GM12878 (cell line): ENCODE results near the gene DNAJB6. TPM values are rescaled to one million over a fixed set of nuclear protein-coding genes. Genes with fewer than 3 reads are reported as not detected.

ENCODE experiments used
- ATF7 ChIP-seq: fragments of 450-650 bp; IDR thresholded peaks from 2 replicates; pipeline ENCODE4 v1.6.1; 2016; ENCODE audit warnings: low read depth, mild to moderate bottlenecking
- CREM ChIP-seq: IDR thresholded peaks from 2 replicates; pipeline ENCODE4 v1.6.1; 2014; ENCODE audit warnings: antibody characterized with exemption, low read depth
- DPF2 ChIP-seq: fragments of 450-650 bp; IDR thresholded peaks from 2 replicates; pipeline ENCODE4 v1.6.1; 2017; ENCODE audit warnings: mild to moderate bottlenecking
- E2F4 ChIP-seq: IDR thresholded peaks from 2 replicates; pipeline ENCODE4 v1.6.1; 2012; ENCODE audit warnings: low read depth, low read length, improper control_type of control experiment
- EP300 ChIP-seq, 2 experiments: fragments of 150-350 bp in 1 of 2; IDR thresholded peaks; 2 replicates each; pipeline ENCODE4 v1.6.1; 2011 to 2012; ENCODE audit warnings: low read depth in 2 of 2, low read length in 2 of 2, borderline replicate concordance in 1 of 2, improper control_type of control experiment in 1 of 2, inconsistent platforms in 1 of 2; ENCODE audit not compliant: control insufficient read depth in 1 of 2
- IKZF2 ChIP-seq, 2 experiments: fragments of 450-650 bp; IDR thresholded peaks; 2 replicates each; pipeline ENCODE4 v1.6.1; 2017; ENCODE audit warnings: mild to moderate bottlenecking in 2 of 2, moderate library complexity in 2 of 2
- JUNB ChIP-seq: IDR thresholded peaks from 2 replicates; pipeline ENCODE4 v1.6.1; 2016; ENCODE audit warnings: antibody characterized with exemption, mild to moderate bottlenecking
- MTA2 ChIP-seq: fragments of 450-650 bp; IDR thresholded peaks from 2 replicates; pipeline ENCODE4 v1.6.1; 2016; ENCODE audit warnings: low read depth, mild to moderate bottlenecking, moderate library complexity
- NFIC ChIP-seq: IDR thresholded peaks from 2 replicates; pipeline ENCODE4 v1.6.1; 2012; ENCODE audit warnings: low read depth, mild to moderate bottlenecking, inconsistent platforms, low read length, moderate library complexity
- PAX8 ChIP-seq: fragments of 450-650 bp; IDR thresholded peaks from 2 replicates; pipeline ENCODE4 v1.6.1; 2017; ENCODE audit warnings: mild to moderate bottlenecking, moderate library complexity
- PBX3 ChIP-seq: IDR thresholded peaks from 2 replicates; pipeline ENCODE4 v1.6.1; 2011; ENCODE audit warnings: mild to moderate bottlenecking, low read depth, low read length, moderate library complexity; ENCODE audit not compliant: insufficient replicate concordance
- SP1 ChIP-seq: IDR thresholded peaks from one replicate; pipeline ENCODE4 v1.6.1; 2011; ENCODE audit warnings: low read depth, low read length
- TAF1 ChIP-seq: IDR thresholded peaks from 2 replicates; pipeline ENCODE4 v1.6.1; 2011; ENCODE audit warnings: mild to moderate bottlenecking, low read depth, low read length, borderline replicate concordance
- TCF12 ChIP-seq: IDR thresholded peaks from 2 replicates; pipeline ENCODE4 v1.6.1; 2011; ENCODE audit warnings: low read depth, mild to moderate bottlenecking, low read length
- YBX1 ChIP-seq: fragments of 450-650 bp; IDR thresholded peaks from 2 replicates; pipeline ENCODE4 v1.6.1; 2016; ENCODE audit warnings: antibody characterized with exemption
- ZNF217 ChIP-seq: fragments of 450-650 bp; IDR thresholded peaks from 2 replicates; pipeline ENCODE4 v1.6.1; 2017; ENCODE audit warnings: antibody characterized with exemption, mild to moderate bottlenecking
- ZNF274 ChIP-seq: IDR thresholded peaks from one replicate; pipeline ENCODE4 v1.8.0; 2011; ENCODE audit not compliant: insufficient read length, insufficient read depth
- polyA plus RNA-seq, 11 experiments: library from polyadenylated mRNA; depleted of rRNA in 4 of 11; unstranded in 6 of 11; stranded (reverse) in 5 of 11; fragments of >200 nt; fragmentation: Nextera tagmentation in 4 of 11; fragmentation: Illumina TruSeq in 1 of 11; extraction: Ambion mirVana in 4 of 11; extraction: Trizol in 1 of 11; gene quantifications; 1 replicate in 1 of 11; 2 replicates in 10 of 11; pipeline versions ENCODE4 v1.2.1 to v1.2.3, GENCODE V29; 2011 to 2016; ENCODE audit warnings: inconsistent platforms in 2 of 11, missing spikeins in 2 of 11, low read depth in 1 of 11
- total RNA-seq, 4 experiments: library from RNA; depleted of rRNA in 3 of 4; stranded (reverse); fragments of >200 nt in 3 of 4; fragmentation: Illumina TruSeq in 1 of 4; extraction: Trizol in 1 of 4; gene quantifications; 2 replicates each; pipeline versions ENCODE4 v1.2.1 to v1.2.3, GENCODE V29; 2013 to 2021
- TF ChIP-seq, protein P1 (sequence below), 3 experiments: IDR thresholded peaks in 2 of 3; conservative IDR thresholded peaks in 1 of 3; 2 replicates each; pipeline ENCODE4 v1.5.1; 2011; ENCODE audit warnings: low read depth in 3 of 3, low read length in 3 of 3, mild to moderate bottlenecking in 3 of 3, control low read depth in 2 of 3, moderate library complexity in 2 of 3, inconsistent platforms in 1 of 3, mixed read lengths in 1 of 3; ENCODE audit not compliant: control insufficient read depth in 2 of 3, insufficient read depth in 1 of 3; ENCODE audit errors: extremely low read depth in 1 of 3
- TF ChIP-seq, protein P2 (sequence below): fragments of 450-650 bp; IDR thresholded peaks from 2 replicates; pipeline ENCODE4 v1.6.1; 2017; ENCODE audit warnings: mild to moderate bottlenecking, low read depth, inconsistent platforms; ENCODE audit not compliant: poor library complexity, severe bottlenecking
- TF ChIP-seq, protein P3 (sequence below): fragments of 450-650 bp; formaldehyde crosslinking; IDR thresholded peaks from 2 replicates; pipeline ENCODE4 v1.4.0; 2022; ENCODE audit warnings: mild to moderate bottlenecking, moderate library complexity

Gene DNAJB6
- total and polyA plus RNA-seq, 10 of the 15 experiments (the other 5 are each of a cell fraction or from before 2014, with no cell fraction given) = 34.5 to 117 (median 53.1) TPM

DNA sequence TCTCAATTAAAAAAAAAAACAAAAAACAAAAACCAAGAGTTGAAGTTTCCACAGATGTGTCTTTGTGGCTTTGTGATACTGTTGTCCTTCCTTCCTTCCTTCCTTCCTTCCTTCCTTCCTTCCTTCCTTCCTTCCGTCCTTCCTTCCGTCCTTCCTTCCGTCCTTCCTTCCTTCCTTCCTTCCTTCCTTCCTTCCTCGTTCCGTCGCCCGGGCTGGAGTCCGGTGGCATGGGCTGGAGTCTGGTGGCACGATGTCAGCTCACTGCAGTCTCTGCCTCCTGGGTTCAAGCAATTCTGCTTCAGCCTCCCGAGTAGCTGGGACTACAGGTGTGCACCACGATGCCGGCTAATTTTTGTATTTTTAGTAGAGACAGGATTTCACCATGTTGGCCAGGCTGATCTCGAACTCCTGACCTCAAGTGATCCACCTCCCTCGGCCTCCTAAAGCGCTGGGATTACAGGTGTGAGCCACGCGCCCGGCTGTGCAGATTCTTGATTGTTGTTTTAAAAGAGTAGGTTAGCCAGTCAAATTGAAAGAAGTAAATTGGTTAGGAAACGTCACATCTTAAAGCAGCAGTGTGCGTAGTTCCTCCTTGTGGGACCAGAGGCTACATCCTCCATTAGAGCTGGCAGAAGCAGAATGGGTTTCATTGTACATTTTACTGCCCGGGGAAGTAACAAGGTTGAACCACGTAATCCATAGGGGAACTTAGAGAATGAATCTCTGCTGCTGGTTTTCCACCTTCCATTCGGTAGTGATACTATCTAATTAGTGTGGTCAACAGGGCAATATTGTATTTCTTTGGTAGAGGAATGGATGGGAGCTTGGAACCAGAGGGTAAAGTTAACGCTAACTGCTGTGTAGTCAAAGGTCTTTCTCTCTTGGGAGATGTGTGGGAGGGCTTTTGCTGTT lies 20.6 kb downstream of the DNAJB6 start (continued):
- TF ChIP-seq SP1 (peak; percentile 31), CREM (peak; percentile 90), DPF2 (peak; percentile 82), IKZF2 (IDR thresholded peaks at IDR 0.05) (peak; percentile 77 to 80; a peak in 3 of 4 replicates), JUNB (peak; percentile 89), MTA2 (peak; percentile 93), NFIC (no peak), ZNF217 (peak; percentile 25; the same call in 1 of the 2 replicates), EP300 (IDR thresholded peaks at IDR 0.05; ENCODE audit: borderline replicate concordance in 1 of 2, control insufficient read depth in 1 of 2, low read depth in 2 of 2, low read length in 2 of 2) (peak; percentile 58 to 69; a peak in 2 of 4 replicates), TCF12 (0 out of 2 replicates have a peak, but pooled peaks have one; percentile 11), PAX8 (no peak), PBX3 (no peak), E2F4 (no peak), ATF7 (peak; percentile 62), ZNF274 (no peak), YBX1 (no peak), TAF1 (no peak)
- TF ChIP-seq, protein P1, sequence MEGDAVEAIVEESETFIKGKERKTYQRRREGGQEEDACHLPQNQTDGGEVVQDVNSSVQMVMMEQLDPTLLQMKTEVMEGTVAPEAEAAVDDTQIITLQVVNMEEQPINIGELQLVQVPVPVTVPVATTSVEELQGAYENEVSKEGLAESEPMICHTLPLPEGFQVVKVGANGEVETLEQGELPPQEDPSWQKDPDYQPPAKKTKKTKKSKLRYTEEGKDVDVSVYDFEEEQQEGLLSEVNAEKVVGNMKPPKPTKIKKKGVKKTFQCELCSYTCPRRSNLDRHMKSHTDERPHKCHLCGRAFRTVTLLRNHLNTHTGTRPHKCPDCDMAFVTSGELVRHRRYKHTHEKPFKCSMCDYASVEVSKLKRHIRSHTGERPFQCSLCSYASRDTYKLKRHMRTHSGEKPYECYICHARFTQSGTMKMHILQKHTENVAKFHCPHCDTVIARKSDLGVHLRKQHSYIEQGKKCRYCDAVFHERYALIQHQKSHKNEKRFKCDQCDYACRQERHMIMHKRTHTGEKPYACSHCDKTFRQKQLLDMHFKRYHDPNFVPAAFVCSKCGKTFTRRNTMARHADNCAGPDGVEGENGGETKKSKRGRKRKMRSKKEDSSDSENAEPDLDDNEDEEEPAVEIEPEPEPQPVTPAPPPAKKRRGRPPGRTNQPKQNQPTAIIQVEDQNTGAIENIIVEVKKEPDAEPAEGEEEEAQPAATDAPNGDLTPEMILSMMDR (IDR thresholded peaks at IDR 0.05 in 2 of 3, conservative IDR thresholded peaks at IDR 0.05 in 1 of 3; ENCODE audit: control insufficient read depth in 2 of 3, extremely low read depth in 1 of 3, insufficient read depth in 1 of 3, low read depth in 3 of 3, low read length in 3 of 3) = no peak
- TF ChIP-seq, protein P2, sequence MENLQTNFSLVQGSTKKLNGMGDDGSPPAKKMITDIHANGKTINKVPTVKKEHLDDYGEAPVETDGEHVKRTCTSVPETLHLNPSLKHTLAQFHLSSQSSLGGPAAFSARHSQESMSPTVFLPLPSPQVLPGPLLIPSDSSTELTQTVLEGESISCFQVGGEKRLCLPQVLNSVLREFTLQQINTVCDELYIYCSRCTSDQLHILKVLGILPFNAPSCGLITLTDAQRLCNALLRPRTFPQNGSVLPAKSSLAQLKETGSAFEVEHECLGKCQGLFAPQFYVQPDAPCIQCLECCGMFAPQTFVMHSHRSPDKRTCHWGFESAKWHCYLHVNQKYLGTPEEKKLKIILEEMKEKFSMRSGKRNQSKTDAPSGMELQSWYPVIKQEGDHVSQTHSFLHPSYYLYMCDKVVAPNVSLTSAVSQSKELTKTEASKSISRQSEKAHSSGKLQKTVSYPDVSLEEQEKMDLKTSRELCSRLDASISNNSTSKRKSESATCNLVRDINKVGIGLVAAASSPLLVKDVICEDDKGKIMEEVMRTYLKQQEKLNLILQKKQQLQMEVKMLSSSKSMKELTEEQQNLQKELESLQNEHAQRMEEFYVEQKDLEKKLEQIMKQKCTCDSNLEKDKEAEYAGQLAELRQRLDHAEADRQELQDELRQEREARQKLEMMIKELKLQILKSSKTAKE = peak; percentile 70
- TF ChIP-seq, protein P3, sequence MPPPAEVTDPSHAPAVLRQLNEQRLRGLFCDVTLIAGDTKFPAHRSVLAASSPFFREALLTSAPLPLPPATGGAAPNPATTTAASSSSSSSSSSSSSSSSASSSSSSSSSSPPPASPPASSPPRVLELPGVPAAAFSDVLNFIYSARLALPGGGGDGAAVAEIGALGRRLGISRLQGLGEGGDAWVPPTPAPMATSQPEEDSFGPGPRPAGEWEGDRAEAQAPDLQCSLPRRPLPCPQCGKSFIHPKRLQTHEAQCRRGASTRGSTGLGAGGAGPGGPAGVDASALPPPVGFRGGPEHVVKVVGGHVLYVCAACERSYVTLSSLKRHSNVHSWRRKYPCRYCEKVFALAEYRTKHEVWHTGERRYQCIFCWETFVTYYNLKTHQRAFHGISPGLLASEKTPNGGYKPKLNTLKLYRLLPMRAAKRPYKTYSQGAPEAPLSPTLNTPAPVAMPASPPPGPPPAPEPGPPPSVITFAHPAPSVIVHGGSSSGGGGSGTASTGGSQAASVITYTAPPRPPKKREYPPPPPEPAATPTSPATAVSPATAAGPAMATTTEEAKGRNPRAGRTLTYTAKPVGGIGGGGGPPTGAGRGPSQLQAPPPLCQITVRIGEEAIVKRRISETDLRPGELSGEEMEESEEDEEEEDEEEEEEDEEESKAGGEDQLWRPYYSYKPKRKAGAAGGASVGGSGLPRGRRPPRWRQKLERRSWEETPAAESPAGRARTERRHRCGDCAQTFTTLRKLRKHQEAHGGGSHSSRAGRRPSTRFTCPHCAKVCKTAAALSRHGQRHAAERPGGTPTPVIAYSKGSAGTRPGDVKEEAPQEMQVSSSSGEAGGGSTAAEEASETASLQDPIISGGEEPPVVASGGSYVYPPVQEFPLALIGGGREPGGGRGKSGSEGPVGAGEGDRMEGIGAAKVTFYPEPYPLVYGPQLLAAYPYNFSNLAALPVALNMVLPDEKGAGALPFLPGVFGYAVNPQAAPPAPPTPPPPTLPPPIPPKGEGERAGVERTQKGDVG (CRISPR knock-in tag) = no peak
